Left ventricle myocardium superior (tissue), 1 donor: ENCODE results near the gene LPAR4. TPM values are rescaled to one million over a fixed set of nuclear protein-coding genes. Genes with fewer than 3 reads are reported as not detected.

Experiments used
- total RNA-seq: library from RNA; stranded (reverse); fragmentation: NEBNext Ultra II Directional; extraction: Animal tissue kit (Norgen Biotek cat#: 25700); gene quantifications from one replicate; pipeline ENCODE4 v1.2.1, GENCODE V29; 2021
- donor health status: DM: no; HTN: yes; CAD: no; lungs with severe emphysema.

Gene LPAR4
- total RNA-seq, 1 donor from 2014 or later: 0.15 TPM

Other genes with a start within 250 kb of the LPAR4 start
- gene RTL3, start 88.4 kb upstream of the LPAR4 start, total RNA-seq: 0.15 TPM
- 0.20 TPM for gene P2RY10, start 197.7 kb downstream of the LPAR4 start, total RNA-seq